Activated CD4-positive, alpha-beta T cell treated with anti-CD3 and anti-CD28 coated beads, Interleukin-10, Interleukin-2, amounts not matched to agents 100 ng/mL and 50 ng/mL, durations not matched to agents 16 hours and 8 hours (primary cell): ENCODE measurements around the gene PRODH2.
"Not testable (repeated sequence)": the region's sequence is repeated elsewhere in the genome, so short reads cannot be mapped to it uniquely, and the experiment has no call there.

ENCODE experiments used
- DNase-seq: peaks from one replicate; pipeline ENCODE4 v3.0.0-alpha.2; 2020

Gene PRODH2

GRCh38 chr19:35843676-35844481 is 31.2 kb upstream of the PRODH2 start:
- DNase-seq, result no peak

- no peak for DNase-seq
Measured at GRCh38 chr19:35842666-35843272, 30.1 kb upstream of the PRODH2 start.

- DNase-seq, result no peak
Measured at GRCh38 chr19:35841961-35842595, 29.4 kb upstream of the PRODH2 start.

- not testable (repeated sequence) for DNase-seq
Measured at GRCh38 chr19:35836096-35836495, 23.5 kb upstream of the PRODH2 start.

- DNase-seq, result no peak
Measured at GRCh38 chr19:35833972-35834371, 21.3 kb upstream of the PRODH2 start.

GRCh38 chr19:35832054-35832453 is 19.4 kb upstream of the PRODH2 start:
- no peak for DNase-seq

- no peak for DNase-seq
Measured at GRCh38 chr19:35830986-35831385, 18.3 kb upstream of the PRODH2 start.

GRCh38 chr19:35828692-35829301 is 16.2 kb upstream of the PRODH2 start:
- peak; percentile 38 for DNase-seq

GRCh38 chr19:35824150-35824549 is 11.5 kb upstream of the PRODH2 start:
- no peak for DNase-seq

GRCh38 chr19:35822579-35822978 is 9.9 kb upstream of the PRODH2 start:
- DNase-seq, result no peak

GRCh38 chr19:35818445-35818844 is 5.8 kb upstream of the PRODH2 start:
- DNase-seq, result no peak

GRCh38 chr19:35816846-35817245 is 4.2 kb upstream of the PRODH2 start:
- no peak for DNase-seq

GRCh38 chr19:35816262-35816661 is 3.6 kb upstream of the PRODH2 start:
- no peak for DNase-seq

GRCh38 chr19:35813043-35813890 is 622 bp upstream of the PRODH2 start:
- no peak for DNase-seq

- no peak for DNase-seq
Measured at GRCh38 chr19:35811317-35812219, 1.1 kb downstream of the PRODH2 start.

GRCh38 chr19:35807633-35808032 is 5.0 kb downstream of the PRODH2 start:
- no peak for DNase-seq

- DNase-seq, result no peak
Measured at GRCh38 chr19:35806597-35806996, 6.0 kb downstream of the PRODH2 start.

- no peak for DNase-seq
Measured at GRCh38 chr19:35805526-35806102, 7.0 kb downstream of the PRODH2 start.

- DNase-seq, result no peak
Measured at GRCh38 chr19:35801828-35802227, 10.8 kb downstream of the PRODH2 start.

- peak; percentile 16 for DNase-seq
Measured at GRCh38 chr19:35797663-35798062, 15.0 kb downstream of the PRODH2 start.
